Right cardiac atrium (tissue), 5 donors: ENCODE measurements around the gene ATP2B2. TPM values are rescaled to one million over a fixed set of nuclear protein-coding genes. Genes with fewer than 3 reads are reported as not detected.

Experiments used
- ATAC-seq, 2 donors: fragments of 200-7000 bp; cut with Tn5 transposase; one replicate each; pipeline versions ENCODE4 v1.8.0 to v1.9.1; 2020; ENCODE audit warnings: moderate library complexity in 2 of 2, mild to moderate bottlenecking in 1 of 2
- DNase-seq, 3 donors: peaks; one replicate each; pipeline ENCODE4 v3.0.0-alpha.2; 2020
- H3K27ac ChIP-seq: one replicate; pipeline ENCODE4 v1.5.1; 2013; ENCODE audit warnings: mild to moderate bottlenecking, low read length, control low read depth, moderate library complexity
- H3K27me3 ChIP-seq: one replicate; pipeline ENCODE4 v1.6.1; 2013; ENCODE audit not compliant: control insufficient read depth, insufficient read depth
- H3K4me1 ChIP-seq: one replicate; pipeline ENCODE4 v1.6.1; 2013; ENCODE audit warnings: low read length; ENCODE audit not compliant: control insufficient read depth, insufficient read depth
- H3K4me3 ChIP-seq: one replicate; pipeline ENCODE4 v1.5.1; 2013; ENCODE audit warnings: low read length, control low read depth
- H3K9me3 ChIP-seq: one replicate; pipeline ENCODE4 v1.6.1; 2013; ENCODE audit warnings: low read length; ENCODE audit not compliant: control insufficient read depth
- WGBS: extraction: QIAGEN DNeasy Blood & Tissue Kit; methylation state at CpG from one replicate; pipeline ENCODE4 v1.1.7; 2013; 5-methylcytosine and 5-hydroxymethylcytosine counted together
- intact Hi-C, 4 donors: fragments of 100-400 bp; cut with DNase I; formaldehyde crosslinking; loops; one replicate each; pipeline versions ENCODE4 v1.11.0 to v1.14.0; 2022 to 2023
- polyA plus RNA-seq: library from polyadenylated mRNA; stranded (reverse); fragments of 200-250 nt; gene quantifications from one replicate; pipeline ENCODE4 v1.2.3, GENCODE V29; 2013
- total RNA-seq, 4 donors: library from RNA; stranded (reverse); fragmentation: NEBNext Ultra II Directional; extraction: Animal tissue kit (Norgen Biotek cat#: 25700); gene quantifications; one replicate each; pipeline ENCODE4 v1.2.1, GENCODE V29; 2021
- donor health status: healthy with polysubstance abuse.
- donor health status: DM: no; HTN: yes; CAD: no.
- donor health status: DM: no; HTN: no; CAD: no.
- donor health status: DM: no; HTN: yes; CAD: no; lungs with severe emphysema.
- donor health status: DM: yes; HTN: yes; CAD: no.

The ATP2B2 gene
- total and polyA plus RNA-seq, 5 donors = 0.14 to 0.36 (median 0.20) TPM

DNA sequence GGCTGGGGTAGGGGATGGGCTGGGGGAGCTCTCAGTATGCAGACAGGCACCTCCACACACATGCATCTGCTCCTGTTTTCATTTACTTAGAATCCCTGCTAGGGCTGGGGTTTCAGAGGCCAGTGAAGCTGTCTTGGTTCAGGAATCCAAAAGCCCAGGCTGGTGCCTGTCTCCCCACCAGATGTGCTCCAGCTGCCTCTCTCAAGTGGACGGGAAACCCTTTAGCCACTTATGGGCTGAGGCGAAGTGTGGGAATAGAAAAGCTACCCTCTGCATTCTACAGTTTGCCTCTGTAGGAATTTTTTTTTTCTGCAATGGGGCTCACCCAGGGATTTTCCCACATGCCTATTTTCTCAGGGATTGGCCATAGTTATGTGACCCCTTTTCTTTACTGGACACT lies 72.5 kb downstream of the ATP2B2 start:
- Histone ChIP-seq H3K27me3 (no peaks in the 10 kb centered on the region), H3K4me3 (no peak overlapping the region), H3K4me1 (peaks cover under 1% of the 10 kb centered on the region), H3K9me3 (no peaks in the 10 kb centered on the region), H3K27ac (no peak overlapping the region)
- WGBS = 59% methylated on average over 2 of the region's 2 CpGs
- DNase-seq = no peak
- intact Hi-C loops = no loop called here
- ATAC-seq = no peak

DNA sequence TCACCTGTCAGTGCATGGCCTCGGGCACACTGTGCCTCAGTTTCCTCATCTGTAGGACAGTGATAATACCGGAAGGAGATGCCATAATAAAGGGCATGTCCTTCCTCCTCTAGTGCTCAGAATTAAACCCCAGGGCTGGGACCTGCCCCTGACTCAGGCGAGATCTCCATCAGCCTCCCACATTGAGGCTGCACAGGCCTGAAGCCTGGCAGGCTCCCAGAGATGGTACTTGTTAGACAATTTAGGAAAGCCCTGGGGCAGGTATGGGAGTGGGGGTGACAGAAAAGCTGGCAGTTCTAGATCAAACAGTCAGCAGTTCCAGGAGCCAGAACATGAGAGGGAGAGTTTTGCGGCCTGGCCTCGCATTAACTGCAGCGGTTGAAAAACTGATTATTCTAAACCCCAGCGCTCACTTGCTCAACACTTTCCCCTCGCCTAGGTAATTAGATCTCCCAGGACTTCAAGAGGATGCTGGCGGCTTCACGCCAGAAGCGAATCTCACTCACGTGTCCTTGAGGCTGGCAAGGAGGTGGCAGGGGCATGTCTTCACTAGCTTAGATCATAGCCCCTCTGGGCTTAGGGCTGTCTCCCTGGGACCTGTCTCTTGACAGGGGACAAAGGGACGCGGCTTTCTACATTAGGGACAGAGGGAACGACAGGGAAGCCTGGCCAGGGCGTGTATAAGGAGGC lies 73.1 kb downstream of the ATP2B2 start:
- no peak overlapping the region for H3K27ac ChIP-seq

DNA sequence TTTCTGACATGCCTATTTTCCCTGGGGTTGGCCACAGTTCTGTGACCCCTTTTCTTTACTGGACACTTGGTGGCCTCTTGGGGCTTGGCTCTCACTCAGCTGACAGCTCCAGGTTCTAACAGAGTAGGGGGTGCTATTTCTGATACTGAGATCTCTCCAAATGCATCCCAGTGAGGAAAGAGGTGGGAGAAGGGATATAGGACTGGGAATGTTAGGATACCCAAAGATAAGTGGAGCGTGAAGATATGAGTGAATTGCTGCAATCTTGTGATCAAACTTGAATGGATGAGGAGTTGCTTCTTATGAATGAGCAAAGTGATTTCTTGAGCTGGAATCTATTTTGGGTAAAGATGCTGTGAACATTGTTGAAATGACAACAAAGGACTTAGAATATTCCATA lies 74.6 kb downstream of the ATP2B2 start:
- DNase-seq (no peak), ATAC-seq (no peak)
- Histone ChIP-seq H3K9me3 (no peaks in the 10 kb centered on the region), H3K27ac (no peak overlapping the region), H3K4me1 (no peaks in the 10 kb centered on the region), H3K4me3 (no peak overlapping the region), H3K27me3 (no peaks in the 10 kb centered on the region)
- 78% methylated on average over 1 of the region's 1 CpG for WGBS
- intact Hi-C loops = no loop called here

More for the DNA sequence above, 73.1 kb downstream of the ATP2B2 start:
- Histone ChIP-seq H3K9me3 (no peaks in the 10 kb centered on the region), H3K4me1 (no peaks in the 10 kb centered on the region), H3K4me3 (no peak overlapping the region), H3K27me3 (no peaks in the 10 kb centered on the region)
- WGBS = 82% methylated on average over 16 of the region's 16 CpGs
- DNase-seq (no peak), ATAC-seq (no peak)
- intact Hi-C loops = no loop called here

DNA sequence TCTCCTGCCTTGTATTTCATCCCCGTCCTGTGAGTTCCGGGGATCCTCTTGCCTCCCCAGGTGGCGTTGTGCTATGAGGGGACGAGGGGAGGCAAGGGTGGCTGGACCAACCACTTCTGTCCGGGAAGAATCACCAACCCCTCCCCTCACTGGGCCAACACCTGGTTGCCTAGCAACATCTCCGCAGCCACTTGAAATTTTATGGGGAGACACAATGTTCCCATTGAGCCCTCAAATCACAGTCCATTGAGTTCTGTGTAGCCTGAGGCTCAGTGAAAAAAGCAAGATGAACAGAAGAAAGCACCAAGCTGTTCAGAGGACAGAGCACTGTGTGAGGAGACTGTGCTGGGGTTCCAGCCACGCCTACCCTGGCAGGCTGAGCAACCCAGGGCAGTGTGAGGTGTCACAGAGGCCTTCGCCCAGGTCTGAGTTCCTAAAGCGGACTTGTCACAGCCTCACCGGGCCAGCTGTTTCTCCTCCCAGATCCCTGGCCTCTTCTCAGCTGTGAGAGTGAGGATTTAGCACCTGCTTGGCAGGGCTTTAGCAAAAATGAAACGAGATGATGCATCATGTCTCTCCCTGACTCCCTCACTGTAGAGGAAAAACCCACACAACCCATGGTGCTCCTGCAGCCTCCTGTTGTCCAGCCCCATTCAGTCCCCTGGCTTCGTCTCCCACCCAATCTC lies 76.8 kb downstream of the ATP2B2 start:
- ATAC-seq (no peak), DNase-seq (no peak)
- Histone ChIP-seq H3K4me3 (no peak overlapping the region), H3K9me3 (no peaks in the 10 kb centered on the region), H3K4me1 (no peaks in the 10 kb centered on the region), H3K27me3 (no peaks in the 10 kb centered on the region), H3K27ac (no peak overlapping the region)
- 66% methylated on average over 12 of the region's 12 CpGs for WGBS
- intact Hi-C loops = no loop called here

DNA sequence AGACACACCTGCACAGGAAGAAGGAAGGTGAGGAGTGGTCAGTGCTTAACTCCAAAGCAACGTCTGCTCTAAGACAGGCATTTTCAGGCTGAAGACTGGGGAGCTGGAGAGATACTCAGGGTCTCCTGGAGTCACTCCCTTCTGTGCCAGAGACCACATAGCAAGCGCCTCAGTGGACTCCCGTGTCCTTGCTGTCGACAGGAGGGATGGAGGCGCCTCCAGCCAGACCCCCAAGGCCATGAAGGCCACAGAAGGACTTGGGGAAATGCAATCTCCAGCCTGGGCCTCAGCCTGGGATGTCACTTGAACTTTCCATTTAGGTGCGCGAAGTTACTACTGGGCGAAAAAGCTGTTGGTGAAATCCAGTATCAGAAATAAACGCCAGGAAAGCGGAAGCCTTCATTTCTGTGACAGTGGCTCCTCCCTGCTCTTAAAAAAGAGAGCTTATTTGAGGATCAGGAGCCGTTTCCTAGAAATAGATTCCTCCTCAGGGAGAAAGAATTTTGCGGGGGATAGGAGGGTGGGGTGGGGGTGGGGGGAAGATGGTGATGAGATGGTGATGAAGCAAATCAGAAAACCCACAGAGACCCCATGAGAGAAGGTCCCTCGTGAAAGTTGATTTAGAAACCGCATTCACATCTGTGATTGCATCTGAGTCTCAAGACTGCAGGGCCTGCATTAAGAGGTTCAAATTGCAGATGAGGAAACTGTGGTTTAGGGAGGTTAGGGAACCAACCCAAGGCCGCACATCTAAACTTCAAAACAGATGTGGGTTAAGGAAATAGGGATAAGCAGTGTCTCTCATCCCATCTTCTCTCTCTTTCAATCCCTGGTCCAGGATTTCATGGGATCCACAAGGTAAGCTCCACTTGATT lies 78.8 kb downstream of the ATP2B2 start:
- no peak overlapping the region for H3K4me3 ChIP-seq
- H3K27me3 ChIP-seq = no peaks in the 10 kb centered on the region
- H3K9me3 ChIP-seq = no peaks in the 10 kb centered on the region
- DNase-seq = no peak
- no peak for ATAC-seq
- H3K4me1 ChIP-seq = no peaks in the 10 kb centered on the region
- intact Hi-C loops = no loop called here
- no peak overlapping the region for H3K27ac ChIP-seq
- WGBS = 68% methylated on average over 15 of the region's 15 CpGs

DNA sequence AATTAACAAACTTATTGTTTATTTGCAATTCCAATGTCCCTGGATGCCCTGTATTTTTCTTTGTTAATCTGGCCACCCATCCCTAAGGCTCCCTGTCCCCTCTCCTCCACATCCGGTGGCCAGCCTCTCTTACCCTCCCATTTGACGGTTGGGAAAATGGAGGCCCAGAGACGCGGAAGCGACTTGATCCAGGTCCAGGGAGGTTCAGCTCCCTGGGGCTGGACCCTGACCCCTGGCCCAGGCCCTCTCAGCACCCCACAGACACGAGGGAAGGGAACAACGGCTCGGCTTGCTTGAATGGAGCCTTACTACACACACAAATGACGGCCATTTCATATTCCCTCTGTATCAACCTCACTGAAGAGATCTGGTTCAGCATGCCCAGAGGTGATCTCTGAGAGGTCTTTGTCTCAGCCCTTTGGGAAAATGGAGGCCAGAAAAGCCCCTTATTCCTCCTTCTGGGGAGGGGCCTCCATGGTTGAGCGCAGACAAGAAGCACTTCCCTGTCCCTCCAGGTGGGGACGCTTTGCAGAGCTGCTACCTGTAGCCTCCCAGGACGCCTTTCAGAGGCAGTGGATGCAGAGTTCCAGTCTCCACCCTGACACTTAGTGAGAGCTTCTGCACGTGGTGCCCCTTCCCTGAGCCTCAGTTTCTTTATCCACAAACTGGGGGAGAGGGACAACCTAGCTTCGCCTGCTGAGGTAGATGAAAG lies 82.1 kb downstream of the ATP2B2 start:
- H3K27ac ChIP-seq = no peak overlapping the region
- intact Hi-C loops = no loop called here
- DNase-seq (no peak), ATAC-seq (no peak)
- H3K4me3 ChIP-seq = no peak overlapping the region
- 77% methylated on average over 14 of the region's 14 CpGs for WGBS
- no peaks in the 10 kb centered on the region for H3K27me3 ChIP-seq
- no peaks in the 10 kb centered on the region for H3K9me3 ChIP-seq
- no peaks in the 10 kb centered on the region for H3K4me1 ChIP-seq

DNA sequence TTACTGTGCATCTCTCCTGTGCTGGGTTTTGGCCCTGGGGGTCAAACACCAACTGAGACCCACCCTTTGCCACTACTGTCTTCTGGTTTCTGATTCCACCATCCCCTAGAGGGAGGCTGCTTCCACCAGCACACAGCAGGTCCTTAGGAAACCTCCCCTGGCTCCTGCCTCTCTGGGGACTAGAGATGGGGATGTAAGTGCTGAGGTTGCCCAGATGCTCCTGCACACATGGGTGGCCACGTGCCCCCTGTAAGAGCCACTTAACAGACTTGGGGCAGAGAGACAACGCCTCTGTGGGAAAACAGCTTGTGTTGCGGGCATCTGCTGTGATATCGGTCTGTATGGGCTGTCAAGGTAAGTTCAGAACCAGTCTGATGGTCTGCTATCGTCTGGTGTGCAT lies 83.4 kb downstream of the ATP2B2 start:
- no peaks in the 10 kb centered on the region for H3K9me3 ChIP-seq
- intact Hi-C loops = no loop called here
- H3K4me1 ChIP-seq = no peaks in the 10 kb centered on the region
- DNase-seq (no peak), ATAC-seq (no peak)
- 66% methylated on average over 5 of the region's 5 CpGs for WGBS
- H3K4me3 ChIP-seq = no peak overlapping the region
- no peak overlapping the region for H3K27ac ChIP-seq
- no peaks in the 10 kb centered on the region for H3K27me3 ChIP-seq

DNA sequence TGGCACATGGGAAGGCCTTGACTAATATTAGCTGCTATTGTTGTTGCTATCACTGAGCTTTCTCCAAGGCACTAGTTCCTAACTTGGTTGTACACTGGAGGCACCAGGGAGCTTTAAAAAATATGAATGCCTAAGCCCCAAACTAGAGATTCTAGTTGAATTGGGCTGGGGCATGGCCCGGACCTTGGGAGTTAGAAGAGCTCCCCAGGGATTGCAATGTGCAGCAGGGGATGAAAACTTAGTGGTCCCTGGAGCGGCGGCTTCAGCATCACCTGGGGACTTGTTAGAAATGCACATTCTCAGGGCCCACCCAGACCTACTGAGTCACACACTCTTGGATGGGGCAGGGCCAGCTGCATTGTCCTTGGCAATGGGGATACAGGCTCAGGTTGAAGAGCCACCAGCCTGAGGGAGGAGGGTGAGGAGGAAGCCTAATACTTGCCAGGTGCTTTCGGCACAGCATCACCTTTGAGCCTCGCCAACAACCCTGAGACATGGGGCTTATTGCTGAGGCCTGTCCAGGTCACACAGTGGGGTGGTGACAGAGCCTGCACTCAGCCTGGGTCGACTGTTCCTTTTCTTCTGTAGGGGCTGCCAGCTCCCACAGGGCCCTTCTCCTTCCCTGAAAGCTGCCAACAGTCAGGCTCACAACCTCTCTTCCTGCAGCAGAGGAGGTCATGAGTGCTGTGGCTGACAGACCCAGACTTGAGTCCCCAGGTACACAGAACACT lies 84.5 kb downstream of the ATP2B2 start:
- Histone ChIP-seq H3K27me3 (no peaks in the 10 kb centered on the region), H3K9me3 (no peaks in the 10 kb centered on the region), H3K4me3 (no peak overlapping the region), H3K4me1 (no peaks in the 10 kb centered on the region), H3K27ac (no peak overlapping the region)
- intact Hi-C loops = no loop called here
- no peak for DNase-seq
- ATAC-seq = no peak
- WGBS = 78% methylated on average over 6 of the region's 6 CpGs

DNA sequence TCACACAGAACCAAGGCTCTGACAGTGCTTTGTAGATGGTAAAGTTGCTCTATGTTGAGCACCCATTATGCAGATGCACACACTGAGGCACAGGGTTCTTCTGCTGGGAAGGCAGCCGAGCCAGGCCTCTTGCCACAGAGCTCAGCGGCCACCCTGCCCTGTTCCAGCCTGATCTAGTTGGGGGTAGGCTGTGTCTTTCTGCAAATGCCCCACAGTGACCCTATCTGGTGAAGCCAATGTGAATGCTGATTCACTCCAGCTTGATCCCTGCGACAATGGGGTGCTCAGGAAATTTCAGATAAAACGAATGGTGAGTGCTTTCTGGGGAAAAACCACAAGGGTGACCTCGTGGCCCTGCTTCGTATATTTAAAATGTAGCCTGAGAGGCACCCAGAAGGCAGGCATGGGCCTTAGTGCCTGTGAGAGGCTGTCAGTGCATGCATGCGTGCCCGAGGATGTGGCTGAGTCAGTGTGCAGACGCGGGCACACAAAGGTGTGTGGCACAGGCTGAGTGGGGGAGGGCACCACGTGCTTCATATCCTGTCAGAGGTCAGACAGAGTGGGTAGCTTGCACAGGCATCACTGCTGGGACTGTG lies 85.7 kb downstream of the ATP2B2 start:
- H3K9me3 ChIP-seq = no peaks in the 10 kb centered on the region
- no peak overlapping the region for H3K4me3 ChIP-seq
- no peak overlapping the region for H3K27ac ChIP-seq
- intact Hi-C loops = no loop called here
- WGBS = 75% methylated on average over 11 of the region's 11 CpGs
- no peak for DNase-seq
- no peaks in the 10 kb centered on the region for H3K4me1 ChIP-seq
- H3K27me3 ChIP-seq = no peaks in the 10 kb centered on the region
- ATAC-seq = no peak

DNA sequence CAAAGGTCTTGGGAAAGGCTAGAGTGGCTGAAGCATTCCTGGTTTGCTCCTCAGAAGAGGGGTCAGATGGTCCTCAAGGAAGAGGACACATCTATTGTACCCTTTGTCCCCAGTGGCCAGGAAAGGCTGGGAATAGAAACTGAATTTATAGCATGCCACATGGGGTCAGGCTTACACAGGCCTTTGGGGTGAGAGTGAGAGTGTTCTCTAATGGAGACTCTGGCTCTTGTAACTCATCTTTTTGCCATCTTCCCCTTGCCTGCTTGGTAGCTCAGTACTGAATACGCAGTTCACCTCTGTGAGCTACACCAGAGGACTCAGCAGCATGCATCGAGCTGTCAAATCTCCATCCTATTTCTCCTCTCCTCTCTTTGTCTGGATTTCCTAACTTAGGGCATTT lies 87.5 kb downstream of the ATP2B2 start:
- no peaks in the 10 kb centered on the region for H3K4me1 ChIP-seq
- intact Hi-C loops = no loop called here
- ATAC-seq (no peak), DNase-seq (no peak)
- H3K4me3 ChIP-seq = no peak overlapping the region
- H3K27me3 ChIP-seq = no peaks in the 10 kb centered on the region
- no peaks in the 10 kb centered on the region for H3K9me3 ChIP-seq
- no peak overlapping the region for H3K27ac ChIP-seq
- WGBS = 97% methylated on average over 2 of the region's 2 CpGs
